Measurements from ENCODE around the gene RASIP1. TPM values are rescaled to one million over a fixed set of nuclear protein-coding genes. Genes with fewer than 3 reads are reported as not detected.
"Not testable (repeated sequence)": the region's sequence is repeated elsewhere in the genome, so short reads cannot be mapped to it uniquely, and the experiment has no call there.

RASIP1 gene
- total RNA-seq, 1 donor from 2014 or later, result 3.3 TPM

GRCh38 chr19:48731452-48731851 is 9.0 kb downstream of the RASIP1 start:
- no peak for DNase-seq

DNA sequence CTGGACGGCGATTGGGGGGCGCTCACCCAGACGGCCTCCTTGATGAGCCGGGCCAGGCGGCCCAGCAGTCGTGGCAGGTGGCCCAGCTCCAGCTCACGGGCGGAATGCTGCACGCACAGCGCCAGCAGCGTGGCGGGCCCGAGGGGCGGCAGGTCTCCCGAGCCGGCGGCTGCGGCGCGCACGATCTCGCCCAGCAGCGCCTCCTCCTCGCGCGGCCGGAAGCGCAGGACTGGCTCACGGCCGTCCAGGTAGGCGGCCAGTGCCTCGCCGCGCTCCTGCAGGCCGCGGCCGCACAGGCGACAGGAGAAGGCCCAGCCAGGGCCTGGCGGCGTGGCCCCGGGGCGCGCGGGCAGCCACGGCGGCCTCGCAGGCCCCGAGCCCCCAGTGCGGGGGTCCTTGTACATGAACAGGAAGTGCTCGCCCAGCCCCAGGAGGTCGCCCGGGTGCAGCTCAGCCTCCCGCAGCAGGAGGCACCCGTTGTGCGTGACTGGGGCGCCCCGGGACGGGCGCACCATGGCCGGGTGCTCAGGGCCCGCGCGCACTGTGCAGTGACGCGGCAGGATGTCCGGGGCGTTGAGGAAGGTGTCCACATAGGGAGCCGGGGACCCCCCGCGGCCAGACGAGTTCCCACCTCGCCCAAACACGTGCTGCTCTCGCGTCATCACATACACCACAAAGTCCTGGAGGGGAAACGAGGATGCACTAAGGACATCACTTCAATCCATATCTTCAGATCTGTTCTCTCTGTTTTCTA is 11.3 kb downstream of the RASIP1 start:
- no peak for DNase-seq

DNA sequence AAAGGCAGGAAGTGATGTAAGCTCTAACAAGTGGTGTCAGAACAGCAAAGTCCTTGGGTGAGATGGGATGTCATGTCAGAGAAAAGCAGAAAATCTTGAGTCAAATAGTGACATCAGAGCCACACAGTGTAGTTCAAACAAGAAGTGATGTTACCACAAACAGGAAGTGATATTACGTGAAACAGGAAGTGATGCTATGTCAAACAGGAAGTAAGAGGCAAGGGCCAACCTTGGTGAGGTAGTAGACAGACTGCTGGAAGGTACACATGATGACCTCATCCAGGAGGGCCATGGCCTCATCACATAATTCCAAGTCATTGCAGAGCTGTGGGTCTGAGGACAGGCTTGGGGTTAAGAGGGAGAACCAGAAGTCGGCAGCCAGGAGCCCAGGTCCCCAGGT is 13.9 kb downstream of the RASIP1 start:
- DNase-seq, result no peak

GRCh38 chr19:48724796-48725753 is 15.3 kb downstream of the RASIP1 start:
- DNase-seq, result no peak

- DNase-seq, result no peak
These were observed 18.2 kb downstream of the RASIP1 start for GRCh38 chr19:48722196-48722708.

- peak; percentile 98 for DNase-seq
These were observed 19.7 kb downstream of the RASIP1 start for GRCh38 chr19:48720613-48721296.

DNA sequence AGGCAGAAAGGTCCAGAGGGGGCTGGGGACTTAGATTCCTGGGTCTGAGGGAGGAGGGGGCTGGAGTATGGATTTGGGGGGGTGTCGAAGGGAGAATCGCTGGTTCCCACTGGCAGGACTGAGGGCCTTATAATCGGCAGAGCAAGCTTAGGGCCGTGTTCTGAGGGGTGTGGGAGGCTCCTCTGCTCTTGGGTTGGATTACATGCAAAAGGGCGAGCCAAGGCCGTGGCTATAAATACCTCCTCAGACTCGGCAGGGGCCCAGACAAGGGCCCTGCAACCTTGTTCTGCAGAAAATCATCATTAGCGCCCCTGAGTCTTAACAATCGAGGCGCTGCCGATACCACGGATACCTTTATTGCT is 20.2 kb downstream of the RASIP1 start:
- DNase-seq, result no peak

DNA sequence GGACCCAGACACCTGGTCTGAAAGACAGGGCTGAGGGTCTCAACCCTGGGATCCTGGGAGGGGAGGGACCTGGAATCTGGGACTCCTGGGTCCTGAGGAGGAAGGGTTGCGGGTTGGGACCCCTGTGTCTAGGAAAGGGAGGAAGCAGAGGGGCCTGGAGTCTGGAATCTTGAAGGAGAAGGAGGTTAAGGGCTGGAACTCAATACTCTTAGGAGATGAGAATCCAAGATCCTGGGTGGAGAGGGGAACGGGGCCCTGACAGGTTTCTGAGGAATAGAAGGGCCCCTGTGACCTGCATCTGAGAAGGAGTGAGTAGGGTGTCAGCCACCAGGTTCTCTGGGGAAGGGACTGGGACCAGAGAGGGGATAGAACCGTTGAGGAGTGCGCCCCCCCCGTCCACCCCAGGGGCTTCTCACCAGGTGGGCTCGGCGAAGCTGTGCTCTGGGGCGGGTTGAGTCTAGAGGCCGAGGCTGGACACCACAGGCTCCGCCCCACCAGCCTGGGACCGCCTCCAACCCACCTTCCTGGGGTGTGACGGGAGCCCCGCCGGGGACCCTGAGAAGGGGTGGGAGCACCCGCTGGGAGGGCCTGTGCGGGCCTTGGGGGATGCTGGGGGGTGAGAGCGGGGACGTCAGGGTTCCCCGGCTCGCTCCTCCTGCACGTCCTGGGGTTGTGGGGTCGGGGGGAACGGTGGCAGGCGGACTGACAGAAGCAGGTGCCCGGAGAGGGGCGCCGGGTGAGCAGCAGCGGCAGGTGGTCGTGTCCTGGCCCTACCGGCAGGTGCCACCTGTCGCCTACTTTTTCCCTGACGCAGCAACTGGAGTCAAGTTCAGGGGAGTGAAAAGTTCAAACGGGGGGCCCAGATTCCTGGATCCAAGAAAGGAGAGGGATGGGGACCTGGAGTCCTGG is 20.9 kb downstream of the RASIP1 start, which contains the start of gene MAMSTR:
MAMSTR (minus strand) TSS at position 463 of the 909 bp plus-strand sequence. CDS start 694 bp downstream, outside the sequence.
- DNase-seq, result no peak

DNA sequence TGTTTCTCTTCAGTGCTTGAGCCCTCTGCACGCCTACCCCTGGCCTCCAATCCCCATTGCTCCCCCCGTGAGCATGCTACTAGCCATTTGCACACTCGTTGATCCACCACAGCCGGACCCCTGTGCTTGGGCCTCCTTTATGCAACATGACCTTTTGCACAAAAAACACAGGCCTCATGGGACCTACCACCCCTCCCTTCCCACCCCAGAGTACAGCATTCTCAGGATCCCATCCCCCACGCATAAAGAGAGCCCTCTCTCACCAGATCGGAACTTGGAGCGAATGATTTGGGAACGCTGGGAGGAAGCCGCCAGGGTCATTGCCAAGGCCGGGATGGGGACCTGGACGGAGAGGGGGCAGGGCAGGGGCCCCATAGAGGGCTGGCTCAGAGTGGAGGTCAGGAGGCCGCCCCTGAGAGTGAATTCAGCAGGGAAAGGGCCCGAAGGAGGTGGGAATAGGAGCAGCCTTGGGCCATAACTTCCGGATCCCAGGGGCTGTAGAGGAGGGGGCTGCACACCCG is 21.6 kb downstream of the RASIP1 start:
- no peak for DNase-seq

DNA sequence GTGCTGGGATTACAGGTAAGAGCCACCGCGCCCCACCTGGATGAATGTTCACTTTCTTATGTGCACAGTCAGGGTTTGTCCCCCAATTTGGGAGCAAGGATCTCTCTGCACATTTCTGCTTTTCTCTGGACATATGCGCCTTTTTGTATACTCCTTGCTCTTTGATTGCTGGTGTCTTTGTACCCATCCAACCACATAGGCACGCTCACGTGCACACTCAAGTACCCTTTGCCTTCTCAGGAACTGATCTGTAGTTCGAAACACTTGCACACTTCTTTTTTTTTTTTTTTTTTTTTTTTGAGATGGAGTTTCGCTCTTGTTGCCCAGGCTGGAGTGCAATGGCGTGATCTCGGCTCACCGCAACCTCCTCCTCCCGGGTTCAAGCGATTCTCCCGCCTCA is 22.3 kb downstream of the RASIP1 start:
- DNase-seq, result not testable (repeated sequence)

DNA sequence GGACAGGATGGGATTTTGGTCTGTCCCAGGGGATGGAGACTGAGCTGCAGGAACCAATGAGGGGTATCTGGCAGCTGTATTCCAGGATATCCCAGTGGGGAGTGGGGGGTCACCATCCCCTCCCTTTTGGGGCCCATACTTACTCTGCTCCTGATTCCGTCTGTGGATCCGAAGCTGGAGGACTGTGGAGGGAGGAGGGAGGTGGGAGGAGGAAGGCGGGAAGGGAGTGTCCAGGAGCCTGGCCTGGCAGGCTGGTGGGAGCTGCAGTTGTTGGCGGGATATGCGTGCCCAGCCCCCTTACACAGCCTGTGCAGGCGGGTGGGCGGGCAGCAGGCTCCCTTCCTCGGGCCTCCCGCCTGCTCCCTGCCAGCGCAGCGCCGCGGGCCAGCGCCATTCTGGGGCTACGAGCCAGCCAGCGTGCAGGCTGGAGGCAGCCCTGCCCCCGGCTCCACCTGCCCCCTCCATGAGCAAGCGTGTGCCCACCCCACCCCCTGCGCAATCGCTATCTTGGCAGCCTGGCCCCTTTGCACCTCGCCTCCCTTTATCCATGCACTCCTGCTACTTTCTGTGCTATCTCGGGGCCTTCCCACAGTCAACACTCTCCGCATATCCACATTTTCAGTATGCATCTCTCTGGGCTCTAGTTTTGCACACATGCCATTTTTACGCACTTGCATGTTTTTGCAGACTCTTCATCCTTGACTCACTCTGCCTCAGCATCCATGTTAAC is 23.7 kb downstream of the RASIP1 start:
- peak; percentile 73 for DNase-seq

DNA sequence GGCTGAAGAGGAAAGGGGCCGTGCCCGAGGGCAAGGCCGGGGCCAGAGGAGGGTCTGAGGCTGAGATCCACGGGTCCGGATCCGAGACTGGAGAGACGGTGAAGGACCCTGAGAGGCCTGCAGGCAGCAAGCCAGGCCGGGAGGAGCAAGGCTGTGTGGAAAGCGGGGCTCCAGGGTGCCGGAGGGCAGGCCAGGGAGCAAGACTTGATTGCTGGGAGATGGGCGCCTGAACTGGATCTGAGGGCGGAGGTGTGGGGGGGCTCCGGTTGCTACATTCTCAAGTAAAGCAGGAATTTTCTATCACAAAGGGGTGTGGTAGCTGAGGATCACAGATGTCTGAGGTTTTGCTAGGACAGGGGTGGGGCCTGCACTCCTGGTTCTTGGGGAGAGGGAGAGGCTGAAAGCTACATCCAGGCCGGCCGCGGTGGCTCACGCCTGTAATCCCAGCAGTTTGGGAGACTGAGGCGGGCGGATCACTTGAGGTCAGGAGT is 24.7 kb downstream of the RASIP1 start:
- no peak for DNase-seq

DNA sequence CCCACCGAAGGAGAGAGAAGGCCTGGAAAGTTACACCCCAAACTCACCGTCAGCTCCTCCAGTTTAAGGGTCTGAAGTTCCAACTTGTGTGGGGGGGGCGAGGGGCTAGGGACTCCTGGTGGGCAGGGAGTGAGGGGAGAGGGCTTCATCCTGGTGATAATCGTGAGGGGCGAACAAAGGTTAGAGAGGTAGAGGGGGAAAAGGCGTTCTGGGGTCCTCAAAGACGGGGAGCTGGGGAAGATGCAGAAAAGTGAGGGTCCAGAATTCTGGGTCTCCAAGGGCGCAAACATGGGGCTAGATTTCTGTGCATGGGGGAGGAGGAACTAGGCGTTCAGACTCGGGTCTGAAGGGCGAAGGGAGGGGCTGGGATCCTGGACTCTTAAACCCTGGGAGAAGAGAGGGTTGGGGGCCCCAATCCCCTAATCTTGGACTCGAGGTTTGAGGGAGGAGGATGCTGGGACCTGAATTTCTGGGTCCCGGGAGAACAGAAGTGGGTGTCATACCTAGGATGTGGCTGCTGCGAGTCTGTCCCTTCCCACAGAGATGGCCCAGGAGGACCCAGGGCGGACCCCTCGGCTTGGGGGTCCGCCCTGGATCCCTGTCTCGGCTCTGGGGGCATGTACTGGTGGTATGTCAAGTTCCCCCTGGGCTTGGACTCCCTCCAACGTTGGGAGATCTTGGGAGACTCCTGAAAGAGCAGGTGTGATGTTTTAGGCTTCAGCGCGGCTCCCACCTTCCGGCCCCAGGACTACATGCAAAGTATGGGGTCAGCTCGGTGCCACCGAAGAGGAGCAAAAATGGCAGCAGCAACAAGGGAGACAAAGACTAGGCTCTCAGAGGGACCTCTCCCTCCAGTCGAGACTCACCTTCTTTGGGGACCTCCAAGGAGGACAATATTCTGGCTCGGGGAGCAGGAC is 25.4 kb downstream of the RASIP1 start:
- no peak for DNase-seq

GRCh38 chr19:48713864-48714755 is 26.3 kb downstream of the RASIP1 start:
- peak; percentile 100 for DNase-seq

- no peak for DNase-seq
These were observed 27.2 kb downstream of the RASIP1 start for GRCh38 chr19:48713041-48713863.

- DNase-seq, result no peak
These were observed 29.2 kb downstream of the RASIP1 start for GRCh38 chr19:48711106-48711662.

DNA sequence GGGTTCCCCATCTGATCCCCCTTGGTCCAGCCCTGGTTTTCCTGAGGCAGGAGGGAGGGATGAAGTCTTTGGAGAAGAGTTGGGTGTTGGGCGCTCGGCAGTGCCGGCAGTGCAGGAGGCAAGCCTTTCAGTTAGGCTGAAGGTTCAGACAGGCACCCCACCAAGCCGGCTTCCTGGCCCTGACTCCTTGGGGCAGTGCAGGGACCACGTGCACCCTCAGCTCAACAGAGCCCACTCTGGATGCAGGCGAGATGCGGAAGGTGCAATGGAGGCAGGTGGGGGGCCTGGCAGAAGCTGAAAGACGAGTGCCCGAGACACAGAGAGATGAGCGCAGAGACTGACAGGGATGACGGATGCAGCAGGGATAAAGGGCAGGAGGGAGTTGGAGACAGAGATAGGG is 31.9 kb downstream of the RASIP1 start:
- no peak for DNase-seq

All from occipital lobe (tissue), 2 donors.